NCI-H1694 treated with DMSO at 0.1 percent for 48 hours (cell line): Measurements from ENCODE around the gene NEU2.

Source experiments
- DNase-seq: peaks from one replicate; lab custom pipeline; 2025; lab: John Stamatoyannopoulos, UW

Gene NEU2

GRCh38 chr2:233076749-233077148 is 44.3 kb downstream of the NEU2 start:
- DNase-seq: no peak

GRCh38 chr2:233079473-233079877 is 47.0 kb downstream of the NEU2 start:
- no peak for DNase-seq

- DNase-seq: no peak
These were observed 47.7 kb downstream of the NEU2 start for GRCh38 chr2:233079953-233080835.

GRCh38 chr2:233080836-233081229 is 48.4 kb downstream of the NEU2 start:
- DNase-seq: no peak

- no peak for DNase-seq
These were observed 48.8 kb downstream of the NEU2 start for GRCh38 chr2:233081232-233081730.

GRCh38 chr2:233081731-233082221 is 49.3 kb downstream of the NEU2 start:
- no peak for DNase-seq

GRCh38 chr2:233082222-233082930 is 49.9 kb downstream of the NEU2 start:
- DNase-seq: no peak

- no peak for DNase-seq
These were observed 50.7 kb downstream of the NEU2 start for GRCh38 chr2:233082931-233083755.

- no peak for DNase-seq
These were observed 51.3 kb downstream of the NEU2 start for GRCh38 chr2:233083782-233084181.

- DNase-seq: no peak
These were observed 52.0 kb downstream of the NEU2 start for GRCh38 chr2:233084488-233084887.
